ENCODE results near the gene OSBPL7.
"Not testable (repeated sequence)": the region's sequence is repeated elsewhere in the genome, so short reads cannot be mapped to it uniquely, and the experiment has no call there.

GRCh38 chr17:47773649-47774048 lies 47.9 kb downstream of the OSBPL7 start:
- TF ChIP-seq, protein P1, sequence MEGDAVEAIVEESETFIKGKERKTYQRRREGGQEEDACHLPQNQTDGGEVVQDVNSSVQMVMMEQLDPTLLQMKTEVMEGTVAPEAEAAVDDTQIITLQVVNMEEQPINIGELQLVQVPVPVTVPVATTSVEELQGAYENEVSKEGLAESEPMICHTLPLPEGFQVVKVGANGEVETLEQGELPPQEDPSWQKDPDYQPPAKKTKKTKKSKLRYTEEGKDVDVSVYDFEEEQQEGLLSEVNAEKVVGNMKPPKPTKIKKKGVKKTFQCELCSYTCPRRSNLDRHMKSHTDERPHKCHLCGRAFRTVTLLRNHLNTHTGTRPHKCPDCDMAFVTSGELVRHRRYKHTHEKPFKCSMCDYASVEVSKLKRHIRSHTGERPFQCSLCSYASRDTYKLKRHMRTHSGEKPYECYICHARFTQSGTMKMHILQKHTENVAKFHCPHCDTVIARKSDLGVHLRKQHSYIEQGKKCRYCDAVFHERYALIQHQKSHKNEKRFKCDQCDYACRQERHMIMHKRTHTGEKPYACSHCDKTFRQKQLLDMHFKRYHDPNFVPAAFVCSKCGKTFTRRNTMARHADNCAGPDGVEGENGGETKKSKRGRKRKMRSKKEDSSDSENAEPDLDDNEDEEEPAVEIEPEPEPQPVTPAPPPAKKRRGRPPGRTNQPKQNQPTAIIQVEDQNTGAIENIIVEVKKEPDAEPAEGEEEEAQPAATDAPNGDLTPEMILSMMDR (conservative IDR thresholded peaks at IDR 0.05; ENCODE audit: low read depth, low read length) = not testable (repeated sequence)
- not testable (repeated sequence) for TF ChIP-seq EZH2 (IDR thresholded peaks at IDR 0.05; ENCODE audit: borderline replicate concordance, low read depth, low read length, poor library complexity, severe bottlenecking)

Measured in A673 (cell line).